Measurements from ENCODE around the gene TWF2. TPM values are rescaled to one million over a fixed set of nuclear protein-coding genes. Genes with fewer than 3 reads are reported as not detected.

TWF2 gene
- total and polyA plus RNA-seq, 10 of the 15 experiments (the other 5 are each of a cell fraction or from before 2014, with no cell fraction given) = 0.16 to 106 (median 68.5) TPM

DNA sequence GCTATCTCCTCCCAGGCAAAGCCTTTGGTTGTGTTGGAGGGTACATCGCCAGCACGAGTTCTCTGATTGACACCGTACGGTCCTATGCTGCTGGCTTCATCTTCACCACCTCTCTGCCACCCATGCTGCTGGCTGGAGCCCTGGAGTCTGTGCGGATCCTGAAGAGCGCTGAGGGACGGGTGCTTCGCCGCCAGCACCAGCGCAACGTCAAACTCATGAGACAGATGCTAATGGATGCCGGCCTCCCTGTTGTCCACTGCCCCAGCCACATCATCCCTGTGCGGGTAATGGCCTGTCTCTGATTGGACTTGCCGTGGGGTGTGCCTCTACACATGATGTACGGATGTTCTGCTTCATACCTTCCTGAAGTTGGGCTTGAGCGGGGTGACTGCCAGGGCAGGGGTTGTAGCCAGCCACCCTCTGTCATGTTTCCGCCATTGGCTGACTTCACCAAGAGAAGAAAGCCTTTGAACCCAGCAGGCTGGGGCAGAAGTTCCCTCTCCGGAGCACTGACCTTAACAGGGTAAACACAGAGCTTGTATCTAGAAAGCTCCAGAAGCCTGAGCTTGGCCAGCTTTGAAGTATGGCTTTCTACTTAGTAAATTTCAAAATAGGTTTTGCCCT, 27.6 kb downstream of the TWF2 start:
- no peaks in the 10 kb centered on the region for H3K27me3 ChIP-seq (replicated peaks in 1 of 2; ENCODE audit: control insufficient read depth in 2 of 2, insufficient read depth in 2 of 2, low read length in 1 of 2)
- ChIA-PET POLR2A (interaction anchor here (1.0 to 1.5 kb wide), 3 partner anchors 10 to 49 kb away, joined by 3 read pairs; no protein-coding TSS in a partner anchor), RAD21 (ENCODE audit: unreplicated experiment) (interaction anchor here (1.5 kb wide), 1 partner anchor 9 kb away, joined by 4 read pairs; no protein-coding TSS in a partner anchor), SMC1A (ENCODE audit: uncharacterized antibody, unreplicated experiment) (interaction anchor here (0.5 kb wide), 1 partner anchor 30 kb away, joined by 4 read pairs; no protein-coding TSS in a partner anchor), CTCF (interaction anchor here (1.1 to 5.6 kb wide), 3 partner anchors 9 to 128 kb away, joined by 4 to 44 read pairs (median 6); no protein-coding TSS in a partner anchor)
- FAIRE-seq = no peak
- no peak overlapping the region for H3K4me2 ChIP-seq (ENCODE audit: control insufficient read depth, insufficient read depth)
- H2AFZ ChIP-seq (ENCODE audit: control insufficient read depth, low read depth, low read length) = no peak overlapping the region
- DNase-seq (ENCODE audit: low read depth, low spot score) = no peak
- H4K20me1 ChIP-seq (ENCODE audit: control insufficient read depth, insufficient read depth) = no peaks in the 10 kb centered on the region
- no peak overlapping the region for H3K9ac ChIP-seq (ENCODE audit: control insufficient read depth, insufficient read depth, low read length)
- in situ Hi-C loops (cut with MboI) (no loop called here), intact Hi-C loops (cut with micrococcal nuclease; ENCODE audit: unreplicated experiment) (no loop called here)
- no peak for ATAC-seq
- no peaks in the 10 kb centered on the region; the same call in 1 of the 2 replicates for H3K79me2 ChIP-seq (ENCODE audit: control insufficient read depth, insufficient read depth, low read length)
- H3K4me1 ChIP-seq (ENCODE audit: control insufficient read depth, insufficient read depth, low read length) = no peaks in the 10 kb centered on the region
- peaks cover 25 to 48% of the 10 kb centered on the region in 2 experiments for H3K36me3 ChIP-seq (ENCODE audit: control insufficient read depth in 2 of 2, insufficient read depth in 2 of 2, low read length in 1 of 2)
- TF ChIP-seq POU2F2 (IDR thresholded peaks at IDR 0.05; ENCODE audit: borderline replicate concordance, low read depth, low read length) = no peak
- peak; percentile 30; the same call in 1 of the 2 replicates for TF ChIP-seq POLR2A (IDR thresholded peaks at IDR 0.05; ENCODE audit: low read depth, low read length)
- no peak overlapping the region for H3K4me3 ChIP-seq
- no peaks in the 10 kb centered on the region for H3K9me3 ChIP-seq (replicated peaks; ENCODE audit: control insufficient read depth, insufficient read depth, low read length)
- no TSS peak for BruUV-seq (replicated peaks)
- no peak overlapping the region for H3K27ac ChIP-seq (ENCODE audit: control insufficient read depth, insufficient read depth)
- WGBS (ENCODE audit: insufficient coverage, insufficient replicate concordance, low lambda C conversion rate, missing lambda C conversion rate) = 95% methylated on average over 18 of the region's 18 CpGs

DNA sequence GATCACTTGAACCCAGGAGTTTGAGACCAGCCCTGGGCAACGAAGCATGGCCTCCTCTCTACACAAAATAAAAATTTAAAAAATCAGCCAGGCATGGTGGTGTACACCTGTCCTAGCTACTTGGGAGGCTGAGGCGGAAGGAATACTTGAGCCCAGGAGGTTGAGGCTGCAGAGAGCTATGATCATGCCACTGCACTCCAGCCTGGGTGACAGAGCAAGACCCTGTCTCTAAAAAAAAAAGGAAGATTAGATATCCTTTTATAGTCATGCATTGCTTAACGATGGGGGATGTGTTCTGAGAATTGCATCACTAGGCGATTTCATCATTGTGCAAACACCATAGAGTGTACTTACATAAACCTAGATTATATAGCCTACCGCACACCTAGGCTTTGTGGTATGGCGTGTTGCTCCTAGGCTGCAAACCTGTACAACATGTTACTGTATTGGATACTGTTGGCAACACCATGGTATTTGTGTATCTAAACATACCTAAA, 28.4 kb downstream of the TWF2 start:
- ChIA-PET POLR2A (interaction anchor here (0.8 to 1.5 kb wide), 2 partner anchors 9 to 38 kb away, joined by 3 read pairs; no protein-coding TSS in a partner anchor), SMC1A (ENCODE audit: uncharacterized antibody, unreplicated experiment) (interaction anchor here (0.5 kb wide), 1 partner anchor 31 kb away, joined by 4 read pairs; no protein-coding TSS in a partner anchor), RAD21 (ENCODE audit: unreplicated experiment) (interaction anchor here (1.0 kb wide), 1 partner anchor 209 kb away, joined by 3 read pairs; no protein-coding TSS in a partner anchor), CTCF (interaction anchor here (1.1 to 5.6 kb wide), 5 partner anchors 9 to 129 kb away, joined by 3 to 44 read pairs (median 4); partner anchors contain the start of gene TLR9)
- H3K9ac ChIP-seq (ENCODE audit: control insufficient read depth, insufficient read depth, low read length) = no peak overlapping the region
- in situ Hi-C loops (cut with MboI) (no loop called here), intact Hi-C loops (cut with micrococcal nuclease; ENCODE audit: unreplicated experiment) (no loop called here)
- no peaks in the 10 kb centered on the region for H3K9me3 ChIP-seq (replicated peaks; ENCODE audit: control insufficient read depth, insufficient read depth, low read length)
- no peaks in the 10 kb centered on the region for H4K20me1 ChIP-seq (ENCODE audit: control insufficient read depth, insufficient read depth)
- WGBS (ENCODE audit: insufficient coverage, insufficient replicate concordance, low lambda C conversion rate, missing lambda C conversion rate) = 95% methylated on average over 6 of the region's 6 CpGs
- no TSS peak for BruUV-seq (replicated peaks)
- DNase-seq (ENCODE audit: low read depth, low spot score) (no peak), FAIRE-seq (no peak), ATAC-seq (no peak)
- no peak overlapping the region for H2AFZ ChIP-seq (ENCODE audit: control insufficient read depth, low read depth, low read length)
- H3K79me2 ChIP-seq (ENCODE audit: control insufficient read depth, insufficient read depth, low read length) = no peaks in the 10 kb centered on the region; the same call in 1 of the 2 replicates
- no peaks in the 10 kb centered on the region for H3K27me3 ChIP-seq (replicated peaks in 1 of 2; ENCODE audit: control insufficient read depth in 2 of 2, insufficient read depth in 2 of 2, low read length in 1 of 2)
- no peaks in the 10 kb centered on the region for H3K4me1 ChIP-seq (ENCODE audit: control insufficient read depth, insufficient read depth, low read length)
- H3K4me2 ChIP-seq (ENCODE audit: control insufficient read depth, insufficient read depth) = no peak overlapping the region
- no peak overlapping the region for H3K4me3 ChIP-seq
- H3K36me3 ChIP-seq (ENCODE audit: control insufficient read depth in 2 of 2, insufficient read depth in 2 of 2, low read length in 1 of 2) = peaks cover 23 to 54% of the 10 kb centered on the region in 2 experiments
- H3K27ac ChIP-seq (ENCODE audit: control insufficient read depth, insufficient read depth) = no peak overlapping the region
- TF ChIP-seq ZNF274 (IDR thresholded peaks at IDR 0.05; ENCODE audit: insufficient read depth, insufficient read length) = no peak
- TF ChIP-seq SUZ12 (IDR thresholded peaks at IDR 0.05; ENCODE audit: unreplicated experiment) = no peak
- no peak for TF ChIP-seq HSF1 (IDR thresholded peaks at IDR 0.05; ENCODE audit: low read depth, low read length)
- TF ChIP-seq, protein P1, sequence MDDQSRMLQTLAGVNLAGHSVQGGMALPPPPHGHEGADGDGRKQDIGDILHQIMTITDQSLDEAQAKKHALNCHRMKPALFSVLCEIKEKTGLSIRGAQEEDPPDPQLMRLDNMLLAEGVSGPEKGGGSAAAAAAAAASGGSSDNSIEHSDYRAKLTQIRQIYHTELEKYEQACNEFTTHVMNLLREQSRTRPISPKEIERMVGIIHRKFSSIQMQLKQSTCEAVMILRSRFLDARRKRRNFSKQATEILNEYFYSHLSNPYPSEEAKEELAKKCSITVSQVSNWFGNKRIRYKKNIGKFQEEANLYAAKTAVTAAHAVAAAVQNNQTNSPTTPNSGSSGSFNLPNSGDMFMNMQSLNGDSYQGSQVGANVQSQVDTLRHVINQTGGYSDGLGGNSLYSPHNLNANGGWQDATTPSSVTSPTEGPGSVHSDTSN (IDR thresholded peaks at IDR 0.05; ENCODE audit: insufficient replicate concordance, low read depth, low read length) = no peak
- TF ChIP-seq EZH2 (IDR thresholded peaks at IDR 0.05; ENCODE audit: borderline replicate concordance, control insufficient read depth, low read depth, low read length) = no peak
- TF ChIP-seq, protein P2, sequence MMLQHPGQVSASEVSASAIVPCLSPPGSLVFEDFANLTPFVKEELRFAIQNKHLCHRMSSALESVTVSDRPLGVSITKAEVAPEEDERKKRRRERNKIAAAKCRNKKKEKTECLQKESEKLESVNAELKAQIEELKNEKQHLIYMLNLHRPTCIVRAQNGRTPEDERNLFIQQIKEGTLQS (IDR thresholded peaks at IDR 0.05; ENCODE audit: borderline replicate concordance, extremely low read depth, low read depth, low read length) = no peak
- no peak for TF ChIP-seq EED (IDR thresholded peaks at IDR 0.05; ENCODE audit: low read depth)

Data from GM12878 (cell line).